ENCODE results near the gene MGRN1. TPM values are rescaled to one million over a fixed set of nuclear protein-coding genes. Genes with fewer than 3 reads are reported as not detected.
A peak's percentile ranks its signal among the peaks of the same experiment; 100 is the strongest.
"Not testable (repeated sequence)": the region's sequence is repeated elsewhere in the genome, so short reads cannot be mapped to it uniquely, and the experiment has no call there.

The MGRN1 gene
- total RNA-seq, 1 donor from 2014 or later, result 79.7 TPM

- Mint-ChIP-seq H3K4me3 (peak within 1 kb of the TSS; percentile 99), H3K9me3 (no peaks in the 10 kb centered on the region), H3K27ac (ENCODE audit: unreplicated experiment) (peak within 1 kb of the TSS; percentile 90), H3K4me1 (peaks cover 22% of the 10 kb centered on the region), H3K27me3 (ENCODE audit: low read depth) (no peaks in the 10 kb centered on the region), H3K36me3 (ENCODE audit: low read depth) (no peaks in the 10 kb centered on the region)
- DNase-seq (ENCODE audit: low read depth, low spot score), result peak; percentile 83
- no peak for TF ChIP-seq CTCF (conservative IDR thresholded peaks at IDR 0.05)
Measured at GRCh38 chr16:4734063-4734729, 109.6 kb downstream of the MGRN1 start, which contains the start of the genes ANKS3 and DNAAF8. ANKS3 (minus strand) TSS chr16:4734271; CDS start chr16:4730149, 4,122 bp downstream. DNAAF8 (plus strand) TSS chr16:4734537; CDS start chr16:4736515, 1,978 bp downstream.

- Mint-ChIP-seq H3K27ac (ENCODE audit: unreplicated experiment) (peak overlapping the region; percentile 90), H3K36me3 (ENCODE audit: low read depth) (no peaks in the 10 kb centered on the region), H3K9me3 (no peaks in the 10 kb centered on the region), H3K27me3 (ENCODE audit: low read depth) (no peaks in the 10 kb centered on the region), H3K4me3 (peak overlapping the region; percentile 99), H3K4me1 (peaks cover 22% of the 10 kb centered on the region)
- TF ChIP-seq CTCF (conservative IDR thresholded peaks at IDR 0.05), result no peak
- DNase-seq (ENCODE audit: low read depth, low spot score), result peak; percentile 88
Measured at GRCh38 chr16:4734730-4735535, 110.3 kb downstream of the MGRN1 start.

- no peaks in the 10 kb centered on the region for H3K9me3 Mint-ChIP-seq
- H3K27ac Mint-ChIP-seq (ENCODE audit: unreplicated experiment), result no peak overlapping the region
- no peak for TF ChIP-seq CTCF (conservative IDR thresholded peaks at IDR 0.05)
- H3K36me3 Mint-ChIP-seq (ENCODE audit: low read depth), result no peaks in the 10 kb centered on the region
- peak overlapping the region; percentile 76 for H3K4me3 Mint-ChIP-seq
- H3K4me1 Mint-ChIP-seq, result peaks cover 22% of the 10 kb centered on the region
- H3K27me3 Mint-ChIP-seq (ENCODE audit: low read depth), result no peaks in the 10 kb centered on the region
- DNase-seq (ENCODE audit: low read depth, low spot score), result no peak
Measured at GRCh38 chr16:4736546-4736945, 111.9 kb downstream of the MGRN1 start.

GRCh38 chr16:4737545-4737944 is 112.9 kb downstream of the MGRN1 start:
- TF ChIP-seq CTCF (conservative IDR thresholded peaks at IDR 0.05), result no peak
- Mint-ChIP-seq H3K9me3 (no peaks in the 10 kb centered on the region), H3K27me3 (ENCODE audit: low read depth) (peaks cover 2% of the 10 kb centered on the region), H3K4me1 (peaks cover 21% of the 10 kb centered on the region), H3K36me3 (ENCODE audit: low read depth) (no peaks in the 10 kb centered on the region), H3K4me3 (no peak overlapping the region), H3K27ac (ENCODE audit: unreplicated experiment) (no peak overlapping the region)
- no peak for DNase-seq (ENCODE audit: low read depth, low spot score)

- H3K27me3 Mint-ChIP-seq (ENCODE audit: low read depth); DNase-seq (ENCODE audit: low read depth, low spot score); H3K36me3 Mint-ChIP-seq (ENCODE audit: low read depth); H3K9me3 Mint-ChIP-seq: not testable (repeated sequence)
- peaks cover 15% of the 10 kb centered on the region for H3K4me1 Mint-ChIP-seq
- H3K4me3 Mint-ChIP-seq, result peak overlapping the region; percentile 35
- peak overlapping the region; percentile 96 for H3K27ac Mint-ChIP-seq (ENCODE audit: unreplicated experiment)
Measured at GRCh38 chr16:4738370-4738769, 113.7 kb downstream of the MGRN1 start.

Small RNA genes within 50 kb of the gene (microRNA-seq; reads per million reads assigned to microRNA genes)
- gene MIR6769A, result 8.3 reads per million, percentile 13 among the genes with 10 or more reads in this experiment

Other genes starting within 250 kb of the MGRN1 start
- 43.2 and 45.4 TPM in 2 replicates for gene CORO7, start 208.2 kb upstream of the MGRN1 start, total RNA-seq
- 45.1 and 55.2 TPM in 2 replicates for gene DNAJA3, start 199.0 kb upstream of the MGRN1 start, total RNA-seq
- gene NMRAL1, start 150.2 kb upstream of the MGRN1 start, total RNA-seq, result 40.5 and 45.0 TPM in 2 replicates
- gene HMOX2, start 148.4 kb upstream of the MGRN1 start, total RNA-seq, result 38.1 and 39.6 TPM in 2 replicates
- 31.7 and 32.2 TPM in 2 replicates for gene CDIP1, start 86.1 kb upstream of the MGRN1 start, total RNA-seq
- gene C16orf96, start 68.5 kb upstream of the MGRN1 start, total RNA-seq, result 0.30 and 0.32 TPM in 2 replicates
- gene UBALD1, start 9.9 kb upstream of the MGRN1 start, total RNA-seq, result 14.8 and 17.6 TPM in 2 replicates
- gene NUDT16L1, start 68.7 kb downstream of the MGRN1 start, total RNA-seq, result 36.8 and 37.8 TPM in 2 replicates
- gene ANKS3, start 109.4 kb downstream of the MGRN1 start, total RNA-seq, result 32.0 and 35.5 TPM in 2 replicates
- gene DNAAF8, start 109.7 kb downstream of the MGRN1 start, total RNA-seq, result 0.68 and 0.96 TPM in 2 replicates
- gene ZNF500, start 142.3 kb downstream of the MGRN1 start, total RNA-seq, result 17.6 and 21.1 TPM in 2 replicates
- 0.65 TPM in 1 of 2 replicates, not detected in the other for gene SEPTIN12, start 163.5 kb downstream of the MGRN1 start, total RNA-seq
- gene SMIM22, start 170.5 kb downstream of the MGRN1 start, total RNA-seq, result not detected in 2 replicates
- 22.0 and 25.9 TPM in 2 replicates for gene ROGDI, start 177.8 kb downstream of the MGRN1 start, total RNA-seq
- 133 and 137 TPM in 2 replicates for gene GLYR1, start 222.5 kb downstream of the MGRN1 start, total RNA-seq
- gene UBN1, start 222.7 kb downstream of the MGRN1 start, total RNA-seq, result 44.2 and 49.6 TPM in 2 replicates